ENCODE results near the gene USP12. TPM values are rescaled to one million over a fixed set of nuclear protein-coding genes. Genes with fewer than 3 reads are reported as not detected.

Gene USP12
- total RNA-seq, 1 experiment from 2014 or later: 32.0 TPM

DNA sequence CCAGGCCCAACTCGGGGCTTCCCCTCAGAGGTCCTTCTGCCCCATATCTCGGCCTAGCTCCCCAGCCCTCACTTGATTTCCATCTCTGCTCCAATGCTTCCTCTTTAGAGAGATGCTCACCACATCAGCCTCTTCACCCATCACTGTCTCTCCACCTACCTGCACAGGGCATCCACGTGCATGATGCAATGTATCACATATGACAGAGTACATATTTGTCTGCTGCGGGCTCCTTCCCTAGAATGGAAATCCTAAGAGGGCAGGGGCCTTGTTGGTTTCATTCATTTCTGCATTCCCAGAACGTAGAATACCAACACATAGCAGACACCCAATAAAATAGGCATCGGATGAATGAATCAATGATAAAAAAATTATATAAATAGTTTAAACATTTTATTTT lies 130.3 kb downstream of the USP12 start:
- Histone ChIP-seq H3K4me1 (peaks cover 31% of the 10 kb centered on the region), H3K27me3 (no peaks in the 10 kb centered on the region), H3K27ac (no peak overlapping the region), H3K36me3 (no peaks in the 10 kb centered on the region), H3K9me3 (replicated peaks) (no peaks in the 10 kb centered on the region), H3K4me3 (no peak overlapping the region)
- no peak for DNase-seq

DNA sequence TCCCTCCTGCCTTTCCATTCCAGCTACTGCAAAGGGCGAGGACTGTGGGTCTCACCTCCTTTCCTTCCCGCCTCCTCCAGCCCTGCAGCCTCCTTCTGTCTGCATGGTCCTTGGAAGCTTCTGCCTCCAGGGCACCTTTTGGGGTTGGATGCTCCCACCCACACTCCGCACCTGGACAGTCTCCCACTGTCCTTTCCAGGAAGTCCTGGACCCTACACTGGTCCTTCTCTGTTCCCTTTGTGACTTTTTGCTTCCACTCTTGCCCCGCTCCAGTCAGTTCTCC lies 130.8 kb downstream of the USP12 start:
- H3K9me3 ChIP-seq (replicated peaks): no peaks in the 10 kb centered on the region
- peaks cover 31% of the 10 kb centered on the region for H3K4me1 ChIP-seq
- DNase-seq: no peak
- H3K27me3 ChIP-seq: no peaks in the 10 kb centered on the region
- H3K27ac ChIP-seq: peak overlapping the region; percentile 62
- H3K4me3 ChIP-seq: peak overlapping the region; percentile 48
- H3K36me3 ChIP-seq: no peaks in the 10 kb centered on the region

DNA sequence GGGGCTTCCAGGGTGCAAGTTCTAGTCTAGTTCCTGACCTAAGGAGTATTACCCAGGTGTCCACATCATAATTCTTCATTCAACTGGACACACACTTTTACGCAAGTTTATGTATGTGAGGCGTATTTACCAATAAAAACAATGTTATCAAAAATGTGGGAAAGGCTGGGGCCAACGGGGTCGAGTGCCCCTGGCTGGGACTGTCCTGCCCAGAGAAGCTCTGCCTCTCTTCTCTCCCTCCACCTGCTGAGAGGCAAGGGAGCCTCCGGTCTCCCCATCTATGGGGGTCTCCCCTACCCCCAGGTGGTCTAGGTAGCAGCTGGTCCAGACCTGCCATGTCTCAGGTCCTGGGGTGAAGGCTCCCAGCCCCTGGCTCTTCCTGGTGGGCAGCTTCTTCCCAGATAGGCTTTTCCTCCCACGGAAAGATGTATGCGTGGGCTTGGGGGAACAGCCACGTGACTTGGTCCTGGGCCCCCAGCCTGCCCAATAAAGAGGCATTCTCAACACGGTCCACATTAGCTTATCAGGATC lies 132.4 kb downstream of the USP12 start:
- Histone ChIP-seq H3K9me3 (replicated peaks) (no peaks in the 10 kb centered on the region), H3K4me1 (peaks cover 31% of the 10 kb centered on the region), H3K36me3 (no peaks in the 10 kb centered on the region), H3K27me3 (no peaks in the 10 kb centered on the region), H3K4me3 (no peak overlapping the region), H3K27ac (peak overlapping the region; percentile 62; the same call in 1 of the 2 replicates)
- DNase-seq: no peak

DNA sequence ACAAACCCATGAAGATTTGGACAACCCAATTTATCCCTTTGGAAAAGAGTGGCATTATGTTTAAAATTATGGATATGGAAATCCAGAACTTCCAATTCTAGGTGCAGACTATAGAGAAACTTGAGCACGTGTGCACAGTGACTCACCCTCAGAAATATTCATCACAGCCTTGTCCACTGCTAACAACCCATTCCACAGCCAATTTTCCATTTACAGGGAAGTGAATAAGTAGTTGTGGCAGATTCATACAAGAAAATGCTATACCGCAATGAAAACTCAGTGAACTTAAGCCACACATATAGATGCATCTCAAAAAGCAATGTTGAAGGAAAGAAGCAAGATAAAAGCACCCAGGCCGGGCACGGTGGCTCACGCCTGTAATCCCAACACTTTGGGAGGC lies 133.3 kb downstream of the USP12 start:
- Histone ChIP-seq H3K4me3 (no peak overlapping the region), H3K36me3 (no peaks in the 10 kb centered on the region), H3K27ac (no peak overlapping the region), H3K9me3 (replicated peaks) (no peaks in the 10 kb centered on the region), H3K27me3 (no peaks in the 10 kb centered on the region), H3K4me1 (peaks cover 31% of the 10 kb centered on the region)
- DNase-seq: no peak

DNA sequence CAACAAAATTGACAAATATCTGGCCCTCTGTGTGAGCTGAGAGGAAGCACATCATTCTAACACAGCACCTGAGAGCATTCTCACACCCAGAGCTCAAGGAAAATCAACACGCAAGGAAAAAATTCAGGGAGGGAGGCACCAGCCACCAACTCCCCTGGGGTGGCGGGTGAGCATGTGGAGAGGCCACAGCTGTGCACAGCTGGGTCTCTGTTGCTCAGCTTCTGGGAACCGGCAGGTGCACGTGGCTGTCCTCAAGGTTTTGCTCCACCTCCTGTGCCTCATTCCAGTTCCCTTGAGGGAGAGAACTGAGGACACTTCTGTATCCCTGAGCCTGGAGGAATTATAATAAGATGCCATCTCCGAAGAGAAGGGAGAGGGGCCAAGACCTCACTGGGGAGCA lies 134.0 kb downstream of the USP12 start:
- no peak overlapping the region for H3K27ac ChIP-seq
- DNase-seq: no peak
- no peaks in the 10 kb centered on the region for H3K27me3 ChIP-seq
- H3K4me3 ChIP-seq: no peak overlapping the region
- H3K4me1 ChIP-seq: peaks cover 26% of the 10 kb centered on the region
- H3K9me3 ChIP-seq (replicated peaks): no peaks in the 10 kb centered on the region
- no peaks in the 10 kb centered on the region for H3K36me3 ChIP-seq

DNA sequence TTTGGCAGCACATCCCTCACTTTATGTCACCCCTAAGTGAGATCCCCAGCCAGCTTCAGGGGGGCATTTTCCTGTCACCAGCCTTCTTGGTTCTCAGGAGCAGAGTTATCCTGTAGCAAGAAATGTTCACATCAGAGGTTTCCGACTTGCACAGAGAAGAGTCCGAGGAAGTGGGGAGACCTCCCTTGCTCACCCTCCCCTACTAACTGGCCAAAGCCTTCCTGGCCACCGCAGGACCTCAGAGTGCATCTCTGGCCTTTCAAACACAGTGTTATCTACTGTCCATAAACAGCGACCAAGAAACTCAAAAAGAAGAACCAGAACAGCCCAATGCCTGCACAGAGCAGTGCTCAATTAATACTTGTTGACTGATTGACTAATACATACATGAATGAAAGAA lies 134.4 kb downstream of the USP12 start:
- no peaks in the 10 kb centered on the region for H3K9me3 ChIP-seq (replicated peaks)
- peaks cover 26% of the 10 kb centered on the region for H3K4me1 ChIP-seq
- H3K36me3 ChIP-seq: no peaks in the 10 kb centered on the region
- H3K27ac ChIP-seq: no peak overlapping the region
- no peaks in the 10 kb centered on the region for H3K27me3 ChIP-seq
- no peak for DNase-seq
- H3K4me3 ChIP-seq: no peak overlapping the region

DNA sequence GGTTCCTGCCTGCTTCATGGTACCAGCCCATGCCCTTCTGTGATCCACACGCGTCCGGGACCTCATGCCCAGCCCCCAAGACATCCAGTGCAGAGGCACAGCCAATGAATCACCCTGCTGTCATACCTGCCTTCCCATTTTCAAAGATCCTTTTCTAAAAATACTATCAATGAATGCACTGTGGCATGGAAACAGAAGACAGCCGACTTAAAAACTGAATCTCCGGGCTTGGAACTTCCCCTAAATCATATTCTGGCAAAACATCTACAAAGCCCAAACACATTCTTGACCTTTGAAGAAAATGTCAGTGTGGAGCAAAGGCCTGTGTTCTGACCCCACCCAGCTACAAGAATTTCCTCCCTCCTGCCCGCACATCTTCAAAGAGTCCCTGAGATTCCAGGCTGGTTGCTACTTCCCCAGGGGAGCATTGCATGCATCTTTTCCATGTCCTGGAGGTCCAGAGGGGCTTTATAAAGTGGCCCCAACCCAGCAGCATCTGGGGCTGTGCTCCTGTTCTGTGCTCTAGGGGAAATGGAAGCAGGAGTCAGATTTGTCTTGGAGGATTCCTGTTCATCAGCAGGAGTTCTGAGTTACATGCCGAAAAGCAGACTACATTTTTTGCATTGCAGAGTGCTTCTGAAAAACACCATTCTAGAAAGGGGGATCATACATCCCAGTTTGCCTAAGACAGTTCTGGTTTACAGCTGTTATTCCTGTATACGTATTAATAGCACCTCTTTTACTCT lies 135.2 kb downstream of the USP12 start:
- Histone ChIP-seq H3K27me3 (no peaks in the 10 kb centered on the region), H3K4me3 (no peak overlapping the region), H3K36me3 (no peaks in the 10 kb centered on the region), H3K4me1 (peaks cover 26% of the 10 kb centered on the region), H3K27ac (no peak overlapping the region), H3K9me3 (replicated peaks) (no peaks in the 10 kb centered on the region)
- no peak for DNase-seq

DNA sequence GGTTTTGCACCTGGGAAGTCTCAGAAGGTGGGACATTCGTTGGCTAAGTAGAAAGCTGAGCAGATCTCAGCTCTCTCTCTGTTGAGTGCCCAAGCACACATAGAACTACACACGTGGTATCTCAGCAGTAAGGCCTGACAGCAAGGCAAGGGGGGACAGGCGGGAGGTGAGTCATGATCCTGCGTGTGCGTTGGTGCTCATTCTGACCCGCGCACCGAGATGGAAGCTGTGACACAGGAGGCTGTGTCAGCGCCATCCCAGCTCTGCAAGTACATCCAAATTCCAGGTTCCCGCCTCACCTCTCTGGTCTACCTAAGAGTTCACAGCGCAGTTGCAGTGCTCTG lies 135.7 kb downstream of the USP12 start:
- Histone ChIP-seq H3K27me3 (no peaks in the 10 kb centered on the region), H3K4me1 (peaks cover 22% of the 10 kb centered on the region), H3K4me3 (no peak overlapping the region), H3K27ac (no peak overlapping the region), H3K36me3 (no peaks in the 10 kb centered on the region), H3K9me3 (replicated peaks) (no peaks in the 10 kb centered on the region)
- DNase-seq: no peak

DNA sequence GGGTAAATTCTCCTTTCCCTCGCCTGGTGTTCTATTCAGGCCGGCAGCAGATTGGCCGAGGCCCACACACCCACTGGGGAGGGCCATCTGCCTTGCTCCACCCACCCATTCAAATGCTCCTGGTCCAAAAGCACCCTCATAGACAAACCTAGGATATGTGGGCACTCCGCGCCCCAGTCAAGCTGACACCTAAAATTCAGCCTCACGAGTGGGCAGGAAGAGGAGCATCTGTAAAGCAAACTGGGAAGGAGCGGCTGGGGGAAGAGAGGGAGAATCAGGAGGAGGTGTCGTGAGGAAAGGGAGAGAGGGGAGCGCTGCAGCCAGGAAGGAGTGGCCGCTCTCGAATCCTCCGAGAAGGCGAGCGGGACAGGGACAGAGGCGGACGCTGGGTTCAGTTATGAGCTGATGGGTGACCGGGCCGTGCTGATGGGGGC lies 136.9 kb downstream of the USP12 start:
- Histone ChIP-seq H3K36me3 (no peaks in the 10 kb centered on the region), H3K9me3 (replicated peaks) (no peaks in the 10 kb centered on the region), H3K27ac (no peak overlapping the region), H3K27me3 (no peaks in the 10 kb centered on the region), H3K4me3 (no peak overlapping the region), H3K4me1 (peaks cover 17% of the 10 kb centered on the region)
- DNase-seq: no peak

DNA sequence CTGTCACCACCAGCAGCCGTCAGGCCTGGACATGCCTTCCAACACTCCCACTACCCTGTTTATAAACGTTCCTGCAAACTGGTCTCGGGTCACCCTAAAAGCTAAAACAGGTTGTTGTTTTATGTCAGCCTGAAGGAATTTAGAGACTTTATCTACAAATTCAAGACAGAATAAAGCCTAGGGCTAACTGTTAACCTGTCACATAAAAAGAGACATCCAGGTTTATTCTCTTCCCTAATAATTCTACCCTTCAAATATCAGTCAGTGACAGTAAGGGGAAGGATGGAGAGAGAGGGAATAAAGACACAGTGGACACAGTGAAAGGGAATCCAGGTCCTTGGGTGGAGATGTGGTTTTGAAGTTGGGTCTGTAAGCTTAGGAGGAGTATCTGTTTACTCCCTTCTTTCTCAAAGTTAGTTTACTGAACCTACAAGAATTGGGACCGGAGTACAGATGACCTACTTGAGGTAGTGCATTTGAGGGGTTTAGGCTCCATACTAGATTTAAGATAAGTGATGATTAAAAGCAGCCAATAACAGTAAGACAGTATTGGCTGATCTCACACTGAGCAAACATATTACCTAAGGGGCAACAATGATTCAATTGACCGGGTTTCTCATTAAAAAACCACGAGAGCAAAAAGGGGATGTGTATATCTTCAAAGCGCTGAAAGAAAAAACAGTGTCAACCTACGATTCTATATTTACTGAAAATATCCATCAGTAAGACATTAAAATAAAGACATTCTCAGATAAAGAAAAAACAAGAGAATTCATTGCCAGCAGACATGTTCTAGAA lies 142.7 kb downstream of the USP12 start:
- Histone ChIP-seq H3K27me3 (no peaks in the 10 kb centered on the region), H3K27ac (no peak overlapping the region), H3K4me3 (no peak overlapping the region), H3K4me1 (no peaks in the 10 kb centered on the region), H3K9me3 (replicated peaks) (no peaks in the 10 kb centered on the region), H3K36me3 (no peaks in the 10 kb centered on the region)
- DNase-seq: no peak

DNA sequence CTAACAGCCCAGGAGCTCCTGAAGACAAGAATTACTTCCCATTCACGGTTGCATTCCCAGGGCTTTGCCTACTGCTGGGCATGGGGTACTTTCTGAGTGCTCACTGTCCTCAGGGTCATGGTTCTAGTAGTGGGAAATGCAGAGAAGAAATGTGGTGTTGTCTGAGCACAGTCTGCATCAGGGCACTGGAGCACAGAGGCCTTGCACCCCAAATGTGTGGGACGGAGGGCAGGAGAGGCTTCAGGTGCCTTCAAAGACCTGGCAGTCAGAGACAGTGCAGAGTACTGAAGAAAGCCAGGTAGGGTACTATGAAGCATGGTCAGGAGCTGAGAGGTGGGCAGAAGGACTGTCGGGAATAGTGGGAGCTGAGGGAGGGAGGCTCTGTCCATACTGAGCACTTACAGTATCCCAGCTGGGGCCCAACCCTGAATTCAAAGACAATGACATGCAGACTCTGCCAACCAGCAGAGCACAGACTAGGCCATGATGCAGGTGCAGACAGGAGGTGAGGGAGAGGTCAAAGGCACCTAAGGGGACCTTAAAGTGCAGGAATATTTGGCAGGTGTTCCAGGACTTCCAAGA lies 144.4 kb downstream of the USP12 start:
- no peak for DNase-seq
- H3K27ac ChIP-seq: no peak overlapping the region
- 0 out of 2 replicates have a peak, but pooled peaks cover 3% of the 10 kb centered on the region for H3K27me3 ChIP-seq
- no peaks in the 10 kb centered on the region for H3K36me3 ChIP-seq
- peaks cover 12% of the 10 kb centered on the region for H3K4me1 ChIP-seq
- H3K9me3 ChIP-seq (replicated peaks): no peaks in the 10 kb centered on the region
- H3K4me3 ChIP-seq: no peak overlapping the region

DNA sequence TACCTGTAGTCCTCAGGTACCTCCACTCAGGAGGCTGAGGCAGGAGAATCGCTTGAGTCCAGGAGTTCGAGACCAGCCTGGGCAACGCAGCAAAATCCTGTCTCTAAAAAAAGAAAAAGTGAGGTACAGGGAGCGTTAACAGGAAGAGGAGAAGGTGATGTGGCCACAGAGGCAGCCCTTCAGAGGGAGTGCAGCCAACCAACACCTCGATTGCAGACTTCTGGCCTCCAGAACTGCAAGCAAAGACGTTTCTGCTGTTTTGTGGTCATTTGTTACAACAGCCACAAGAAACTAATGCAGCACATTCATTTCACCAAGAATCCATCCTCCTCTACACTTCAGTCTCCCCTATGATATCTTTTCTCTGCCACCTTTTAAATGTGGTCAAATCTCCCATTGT lies 145.2 kb downstream of the USP12 start:
- no peaks in the 10 kb centered on the region for H3K36me3 ChIP-seq
- peaks cover 13% of the 10 kb centered on the region for H3K4me1 ChIP-seq
- 0 out of 2 replicates have a peak, but pooled peaks cover 3% of the 10 kb centered on the region for H3K27me3 ChIP-seq
- no peak overlapping the region for H3K27ac ChIP-seq
- no peaks in the 10 kb centered on the region for H3K9me3 ChIP-seq (replicated peaks)
- no peak overlapping the region for H3K4me3 ChIP-seq
- no peak for DNase-seq

DNA sequence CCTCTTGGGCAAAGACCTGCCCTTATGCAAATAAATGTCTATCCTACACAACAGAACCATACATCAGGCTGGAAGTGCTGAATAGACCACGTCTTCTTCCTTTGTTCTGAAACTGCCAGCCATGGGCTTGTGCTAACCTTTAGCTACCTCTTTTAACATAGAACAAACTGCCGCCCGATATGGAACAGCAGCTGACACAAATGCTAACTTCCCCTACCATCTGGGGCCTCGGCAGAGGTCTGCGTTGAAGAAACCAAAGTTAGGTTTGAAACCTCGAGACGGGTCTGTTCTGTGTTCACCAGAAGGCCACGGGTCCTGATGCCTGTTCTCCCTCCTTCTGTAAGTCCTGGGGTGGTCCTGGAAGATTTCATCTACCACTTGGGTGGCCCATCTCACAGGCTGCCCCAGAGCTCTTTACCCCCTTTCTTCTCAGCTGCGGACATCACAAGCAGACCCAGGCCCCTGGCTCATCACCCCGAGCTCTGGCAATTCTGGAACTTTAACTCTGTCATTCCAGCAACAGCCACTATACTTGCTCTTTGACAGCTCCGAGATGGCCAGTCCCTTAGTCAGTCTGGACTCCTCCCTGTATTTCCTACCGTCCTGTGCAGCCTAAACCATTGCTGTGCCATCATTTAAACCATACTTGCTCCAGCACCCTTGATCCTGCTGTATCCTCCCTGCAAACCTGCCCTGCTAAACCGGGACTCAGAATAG lies 146.7 kb downstream of the USP12 start:
- peaks cover 13% of the 10 kb centered on the region for H3K4me1 ChIP-seq
- H3K27ac ChIP-seq: no peak overlapping the region
- no peaks in the 10 kb centered on the region for H3K9me3 ChIP-seq (replicated peaks)
- 0 out of 2 replicates have a peak, but pooled peaks cover 3% of the 10 kb centered on the region for H3K27me3 ChIP-seq
- no peak for DNase-seq
- no peak overlapping the region for H3K4me3 ChIP-seq
- no peaks in the 10 kb centered on the region for H3K36me3 ChIP-seq

DNA sequence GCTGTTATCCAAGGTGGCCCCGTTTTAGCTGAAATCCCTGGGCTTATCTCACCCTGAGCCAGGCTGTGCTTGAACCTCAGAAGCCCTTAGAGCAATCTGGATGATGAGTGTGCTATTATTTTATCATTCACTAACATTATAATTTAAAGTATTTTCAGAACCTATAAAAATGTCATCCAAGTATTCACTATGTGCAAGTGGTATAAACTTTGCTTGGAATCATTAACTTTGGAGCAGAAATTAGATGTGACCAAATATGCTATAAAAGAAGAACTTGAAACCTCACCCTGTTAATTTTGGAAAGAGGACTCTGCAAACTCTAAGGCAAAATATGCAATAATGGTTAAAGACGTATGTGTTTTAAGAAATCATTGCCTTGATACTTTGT lies 147.5 kb downstream of the USP12 start:
- DNase-seq: no peak
- Histone ChIP-seq H3K9me3 (replicated peaks) (no peaks in the 10 kb centered on the region), H3K27me3 (0 out of 2 replicates have a peak, but pooled peaks cover 3% of the 10 kb centered on the region), H3K4me3 (no peak overlapping the region), H3K27ac (no peak overlapping the region), H3K36me3 (no peaks in the 10 kb centered on the region), H3K4me1 (peaks cover 13% of the 10 kb centered on the region)
